SK-N-SH (cell line): ENCODE data around the gene SPDYA. TPM values are rescaled to one million over a fixed set of nuclear protein-coding genes. Genes with fewer than 3 reads are reported as not detected.
A peak's percentile ranks its signal among the peaks of the same experiment; 100 is the strongest.

ENCODE experiments used
- CTCF ChIA-PET: fragments of 300-600, 350-600 bp; formaldehyde crosslinking; extraction: SDS; loops from one replicate; lab custom pipeline; 2021; lab: Yijun Ruan, JAX
- POLR2A ChIA-PET: fragments of 350-600 bp; sonication (Branson Sonifier 250); formaldehyde crosslinking; extraction: SDS; loops from one replicate; lab custom pipeline; 2020; ENCODE audit warnings: antibody characterized with exemption, inconsistent platforms; lab: Yijun Ruan, JAX
- DNase-seq: peaks from one replicate; pipeline ENCODE4 v3.0.0; 2012
- H2AFZ ChIP-seq: fragments of 200-600 bp; sonication (generic); 2 replicates; pipeline ENCODE4 v1.8.1; 2016; ENCODE audit warnings: antibody characterized with exemption, mild to moderate bottlenecking, low read depth
- H3F3A ChIP-seq: fragments of 200-600 bp; sonication (generic); replicated peaks from 2 replicates; pipeline ENCODE3; 2016; ENCODE audit warnings: antibody characterized with exemption, mild to moderate bottlenecking; ENCODE audit not compliant: insufficient read depth
- H3K27ac ChIP-seq, 2 experiments: fragments of 200-500 bp in 1 of 2; fragments of 200-600 bp in 1 of 2; sonication (Bioruptor generic) in 1 of 2; sonication (generic), shearing (Covaris generic) in 1 of 2; 2 replicates each; pipeline versions ENCODE4 v1.5.1 to v1.6.1; 2014 to 2016; ENCODE audit warnings: low read depth in 2 of 2, inconsistent platforms in 1 of 2, low read length in 1 of 2, mild to moderate bottlenecking in 1 of 2, mixed read lengths in 1 of 2
- H3K27me3 ChIP-seq: fragments of 200-600 bp; sonication (generic), shearing (Covaris generic); 2 replicates; pipeline ENCODE4 v1.6.1; 2016; ENCODE audit warnings: mixed run types; ENCODE audit not compliant: insufficient read depth
- H3K36me3 ChIP-seq, 2 experiments: fragments of 200-500 bp in 1 of 2; fragments of 200-600 bp in 1 of 2; sonication (Bioruptor generic) in 1 of 2; sonication (generic) in 1 of 2; replicated peaks in 1 of 2; 2 replicates each; pipeline versions ENCODE3 to v1.5.1; 2014 to 2016; ENCODE audit warnings: low read length in 1 of 2, mild to moderate bottlenecking in 1 of 2; ENCODE audit not compliant: insufficient read depth in 2 of 2, control insufficient read depth in 1 of 2
- H3K4me1 ChIP-seq, 2 experiments: fragments of 200-500 bp in 1 of 2; fragments of 200-600 bp in 1 of 2; sonication (Bioruptor generic) in 1 of 2; sonication (generic), shearing (Covaris generic) in 1 of 2; 2 replicates each; pipeline versions ENCODE4 v1.5.1 to v1.6.1; 2014 to 2016; ENCODE audit warnings: low read depth in 1 of 2, low read length in 1 of 2, mixed run types in 1 of 2; ENCODE audit not compliant: insufficient read depth in 2 of 2, control insufficient read depth in 1 of 2
- H3K4me2 ChIP-seq: fragments of 200-600 bp; sonication (generic), shearing (Covaris generic); 2 replicates; pipeline ENCODE4 v1.6.1; 2017; ENCODE audit warnings: mixed run types
- H3K4me3 ChIP-seq, 2 experiments: fragments of 200-500 bp in 1 of 2; fragments of 200-600 bp in 1 of 2; sonication (Bioruptor generic) in 1 of 2; sonication (generic), shearing (Covaris generic) in 1 of 2; 2 replicates each; pipeline versions ENCODE4 v1.5.1 to v1.8.1; 2014 to 2016; ENCODE audit warnings: low read depth in 2 of 2, inconsistent platforms in 1 of 2, low read length in 1 of 2, mild to moderate bottlenecking in 1 of 2, mixed read lengths in 1 of 2, moderate library complexity in 1 of 2
- H3K79me2 ChIP-seq: fragments of 200-600 bp; sonication (generic); 2 replicates; pipeline ENCODE4 v1.8.1; 2017; ENCODE audit warnings: mild to moderate bottlenecking; ENCODE audit not compliant: insufficient read depth
- H3K9ac ChIP-seq: fragments of 200-600 bp; sonication (generic); 2 replicates; pipeline ENCODE4 v1.6.1; 2017; ENCODE audit warnings: mixed run types
- H3K9me2 ChIP-seq: fragments of 200-600 bp; sonication (generic); 2 replicates; pipeline ENCODE4 v1.6.1; 2017; ENCODE audit warnings: mixed run types
- H3K9me3 ChIP-seq: fragments of 200-600 bp; sonication (generic); 2 replicates; pipeline ENCODE4 v1.6.1; 2017; ENCODE audit warnings: mixed run types, mild to moderate bottlenecking, moderate library complexity
- H4K20me1 ChIP-seq: fragments of 200-600 bp; sonication (generic); 2 replicates; pipeline ENCODE4 v1.6.1; 2017; ENCODE audit warnings: mild to moderate bottlenecking, mixed run types; ENCODE audit not compliant: insufficient read depth
- CHD2 ChIP-seq: fragments of 150-350 bp; IDR thresholded peaks from 2 replicates; pipeline ENCODE4 v1.6.1; 2018; ENCODE audit warnings: low read length; ENCODE audit not compliant: partially characterized antibody
- ELF1 ChIP-seq: IDR thresholded peaks from 2 replicates; pipeline ENCODE4 v1.4.0; 2012
- EZH2phosphoT487 ChIP-seq: fragments of 200-600 bp; sonication (generic); IDR thresholded peaks from 2 replicates; pipeline ENCODE4 v1.6.1; 2017; ENCODE audit warnings: low read depth, mixed run types, mild to moderate bottlenecking, antibody characterized with exemption, moderate library complexity, borderline replicate concordance
- FOSL2 ChIP-seq: IDR thresholded peaks from 2 replicates; pipeline ENCODE4 v1.4.0; 2012; ENCODE audit warnings: low read depth, mild to moderate bottlenecking, moderate library complexity, borderline replicate concordance
- GATA2 ChIP-seq: sonication (generic); formaldehyde crosslinking; IDR thresholded peaks from 2 replicates; pipeline ENCODE4 v1.5.0; 2020; ENCODE audit warnings: mild to moderate bottlenecking, missing genetic modification reagents
- JUND ChIP-seq: IDR thresholded peaks from 2 replicates; pipeline ENCODE4 v1.4.0; 2012
- MAX ChIP-seq: IDR thresholded peaks from 2 replicates; pipeline ENCODE4 v1.4.0; 2012; ENCODE audit warnings: low read depth
- MXI1 ChIP-seq: IDR thresholded peaks from 2 replicates; pipeline ENCODE4 v1.6.1; 2012; ENCODE audit warnings: mild to moderate bottlenecking, low read depth, low read length, improper control_type of control experiment
- NRF1 ChIP-seq: IDR thresholded peaks from 2 replicates; pipeline ENCODE4 v1.6.1; 2012; ENCODE audit warnings: low read depth, mild to moderate bottlenecking, low read length
- POLR2AphosphoS5 ChIP-seq: IDR thresholded peaks from 2 replicates; pipeline ENCODE4 v1.6.1; 2012; ENCODE audit warnings: low read depth, low read length
- RAD21 ChIP-seq: IDR thresholded peaks from 2 replicates; pipeline ENCODE4 v1.6.1; 2012; ENCODE audit warnings: mild to moderate bottlenecking, low read length
- RCOR1 ChIP-seq: fragments of 150-350 bp; IDR thresholded peaks from 2 replicates; pipeline ENCODE4 v1.6.1; 2017; ENCODE audit warnings: antibody characterized with exemption, low read length
- REST ChIP-seq: IDR thresholded peaks from 2 replicates; pipeline ENCODE4 v1.6.1; 2012; ENCODE audit warnings: mild to moderate bottlenecking, low read depth, low read length, moderate library complexity
- RFX5 ChIP-seq: IDR thresholded peaks from 2 replicates; pipeline ENCODE4 v1.6.1; 2012; ENCODE audit warnings: mild to moderate bottlenecking, improper control_type of control experiment, low read length
- RXRA ChIP-seq: IDR thresholded peaks from 2 replicates; pipeline ENCODE4 v1.4.0; 2012; ENCODE audit warnings: low read depth, mild to moderate bottlenecking, borderline replicate concordance
- SIN3A ChIP-seq: IDR thresholded peaks from 2 replicates; pipeline ENCODE4 v1.6.1; 2012; ENCODE audit warnings: low read depth, mild to moderate bottlenecking, low read length, moderate library complexity, borderline replicate concordance
- SMC3 ChIP-seq: IDR thresholded peaks from 2 replicates; pipeline ENCODE4 v1.6.1; 2012; ENCODE audit warnings: low read depth, low read length, improper control_type of control experiment
- TAF1 ChIP-seq: IDR thresholded peaks from 2 replicates; pipeline ENCODE4 v1.6.1; 2012; ENCODE audit warnings: low read depth, mild to moderate bottlenecking, low read length, moderate library complexity, borderline replicate concordance
- TCF12 ChIP-seq: IDR thresholded peaks from 2 replicates; pipeline ENCODE4 v1.4.0; 2012
- TEAD4 ChIP-seq: IDR thresholded peaks from 2 replicates; pipeline ENCODE4 v1.4.0; 2012; ENCODE audit warnings: mild to moderate bottlenecking, borderline replicate concordance; ENCODE audit not compliant: insufficient read depth
- USF1 ChIP-seq: IDR thresholded peaks from 2 replicates; pipeline ENCODE4 v1.4.0; 2012; ENCODE audit warnings: low read depth, borderline replicate concordance
- whole genome bisulfite sequencing: methylation state at CpG from one replicate; pipeline ENCODE4 v1.1.6; 2017; ENCODE audit warnings: low lambda C conversion rate; 5-methylcytosine and 5-hydroxymethylcytosine counted together
- polyA plus RNA-seq, 3 experiments: library from polyadenylated mRNA; depleted of rRNA; stranded (reverse); fragments of >200 nt; gene quantifications; 2 replicates each; pipeline ENCODE4 v1.2.3, GENCODE V29; 2012

Gene SPDYA
- polyA plus RNA-seq, 1 of the 3 experiments (the other 2 are of a cell fraction): not detected

GRCh38 chr2:28869494-28870145, 59.0 kb downstream of the SPDYA start:
- peak overlapping the region; percentile 97 for H2AFZ ChIP-seq
- H3K9me2 ChIP-seq: no peaks in the 10 kb centered on the region
- TF ChIP-seq REST (no peak), NRF1 (no peak), JUND (no peak), MAX (no peak), SMC3 (no peak), RAD21 (no peak)
- H3K4me2 ChIP-seq: peak overlapping the region; percentile 95
- peak overlapping the region; percentile 80 to 90 for H3K4me3 ChIP-seq
- H3K9ac ChIP-seq: peak overlapping the region; percentile 87
- H3K27ac ChIP-seq: peak overlapping the region; percentile 40 to 58; a peak in 3 of 4 replicates
- no peak for DNase-seq
- H3K27me3 ChIP-seq: no peaks in the 10 kb centered on the region
- peaks cover 10 to 17% of the 10 kb centered on the region in 2 experiments; a peak in 3 of 4 replicates for H3K4me1 ChIP-seq
- no peaks in the 10 kb centered on the region for H4K20me1 ChIP-seq
- POLR2A ChIA-PET: interaction anchor here (0.6 to 2.4 kb wide), 3 partner anchors 10 to 26 kb away, joined by 3 to 13 read pairs (median 4); partner anchors contain the start of gene WDR43
- WGBS: 2% methylated on average over 26 of the region's 29 CpGs
- peaks cover 6 to 7% of the 10 kb centered on the region in 2 experiments for H3K36me3 ChIP-seq
- H3K9me3 ChIP-seq: no peaks in the 10 kb centered on the region
- CTCF ChIA-PET: interaction anchor here (1.0 to 2.5 kb wide), 4 partner anchors 25 to 303 kb away, joined by 3 to 13 read pairs (median 4); no protein-coding TSS in a partner anchor
- peaks cover 52% of the 10 kb centered on the region for H3K79me2 ChIP-seq
- H3F3A ChIP-seq: peaks cover 6% of the 10 kb centered on the region

GRCh38 chr2:28870146-28870891, 59.7 kb downstream of the SPDYA start, which contains the start of gene TRMT61B:
Gene TRMT61B, minus strand, starts transcription at chr2:28870309. Its CDS starts 32 bp downstream, at chr2:28870277.
- H3K27me3 ChIP-seq: peaks cover 3% of the 10 kb centered on the region; the same call in 1 of the 2 replicates
- H3K4me1 ChIP-seq: peaks cover 10 to 17% of the 10 kb centered on the region in 2 experiments; a peak in 3 of 4 replicates
- H3K9me2 ChIP-seq: no peaks in the 10 kb centered on the region
- H3K27ac ChIP-seq: peak within 1 kb of the TSS; percentile 60 to 71
- CTCF ChIA-PET: interaction anchor here (1.2 to 2.5 kb wide), 2 partner anchors 276 to 304 kb away, joined by 3 to 13 read pairs; no protein-coding TSS in a partner anchor
- POLR2A ChIA-PET: interaction anchor here (0.6 to 2.4 kb wide), 5 partner anchors 10 to 205 kb away, joined by 3 to 13 read pairs (median 4); partner anchors contain the start of genes PPP1CB and WDR43
- DNase-seq: peak; percentile 99
- H3K9ac ChIP-seq: peak within 1 kb of the TSS; percentile 87
- peak within 1 kb of the TSS; percentile 80 to 90 for H3K4me3 ChIP-seq
- no peaks in the 10 kb centered on the region for H4K20me1 ChIP-seq
- peak within 1 kb of the TSS; percentile 97 for H2AFZ ChIP-seq
- no peaks in the 10 kb centered on the region for H3K9me3 ChIP-seq
- peaks cover 0 to 4% of the 10 kb centered on the region in 2 experiments for H3K36me3 ChIP-seq
- peaks cover 3% of the 10 kb centered on the region for H3F3A ChIP-seq
- H3K4me2 ChIP-seq: peak within 1 kb of the TSS; percentile 95
- peaks cover 46% of the 10 kb centered on the region for H3K79me2 ChIP-seq
- 2% methylated on average over 49 of the region's 57 CpGs for WGBS
- TF ChIP-seq TEAD4 (no peak), GATA2 (CRISPR knock-in tag) (no peak), CHD2 (peak; percentile 87), ELF1 (peak; percentile 77), SIN3A (peak; percentile 85; the same call in 1 of the 2 replicates), USF1 (no peak), RCOR1 (peak; percentile 47; the same call in 1 of the 2 replicates), RAD21 (no peak), TAF1 (peak; percentile 92), RFX5 (no peak; the same call in 1 of the 2 replicates), POLR2AphosphoS5 (peak; percentile 90), NRF1 (peak; percentile 97), TCF12 (peak; percentile 41; the same call in 1 of the 2 replicates), FOSL2 (no peak; the same call in 1 of the 2 replicates), EZH2phosphoT487 (no peak), MXI1 (peak; percentile 98), RXRA (no peak)
